ENCODE measurements around the gene EDRF1.

DNA sequence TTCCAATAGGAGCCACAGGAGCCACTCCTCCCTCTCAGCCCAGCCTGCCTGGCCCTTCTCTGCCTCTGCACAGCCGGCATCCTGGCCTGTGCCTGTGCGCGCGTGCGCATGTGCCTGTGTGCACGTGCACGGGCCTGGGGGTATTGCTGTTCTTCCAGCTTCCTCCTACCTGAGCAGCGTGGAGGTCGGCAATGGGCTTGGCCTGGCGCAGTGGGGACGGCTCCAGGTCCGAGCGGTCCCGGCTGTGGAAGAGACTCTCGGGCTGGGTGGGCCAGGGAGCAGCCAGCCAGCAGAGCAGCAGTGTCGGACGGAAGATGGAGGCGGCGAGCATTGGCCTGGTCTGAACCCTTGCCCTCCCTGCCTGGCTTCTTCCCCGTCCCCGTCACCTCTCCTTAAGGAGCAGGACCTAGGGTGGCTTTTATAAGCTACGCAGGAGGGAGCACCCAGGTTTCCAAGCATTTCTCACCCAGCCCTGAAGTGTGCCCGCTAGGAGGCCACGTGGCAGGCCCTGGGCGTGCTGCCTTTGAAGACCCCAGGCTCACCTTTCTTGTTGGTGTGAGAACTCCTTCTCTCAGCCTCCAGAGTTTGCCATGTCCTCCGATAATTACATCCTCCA, 56.1 kb downstream of the EDRF1 start, which contains the start of gene MMP21:
- TF ChIP-seq, protein P1, sequence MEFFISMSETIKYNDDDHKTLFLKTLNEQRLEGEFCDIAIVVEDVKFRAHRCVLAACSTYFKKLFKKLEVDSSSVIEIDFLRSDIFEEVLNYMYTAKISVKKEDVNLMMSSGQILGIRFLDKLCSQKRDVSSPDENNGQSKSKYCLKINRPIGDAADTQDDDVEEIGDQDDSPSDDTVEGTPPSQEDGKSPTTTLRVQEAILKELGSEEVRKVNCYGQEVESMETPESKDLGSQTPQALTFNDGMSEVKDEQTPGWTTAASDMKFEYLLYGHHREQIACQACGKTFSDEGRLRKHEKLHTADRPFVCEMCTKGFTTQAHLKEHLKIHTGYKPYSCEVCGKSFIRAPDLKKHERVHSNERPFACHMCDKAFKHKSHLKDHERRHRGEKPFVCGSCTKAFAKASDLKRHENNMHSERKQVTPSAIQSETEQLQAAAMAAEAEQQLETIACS (CRISPR knock-in tag; IDR thresholded peaks at IDR 0.05) = no peak
- TF ChIP-seq, protein P2, sequence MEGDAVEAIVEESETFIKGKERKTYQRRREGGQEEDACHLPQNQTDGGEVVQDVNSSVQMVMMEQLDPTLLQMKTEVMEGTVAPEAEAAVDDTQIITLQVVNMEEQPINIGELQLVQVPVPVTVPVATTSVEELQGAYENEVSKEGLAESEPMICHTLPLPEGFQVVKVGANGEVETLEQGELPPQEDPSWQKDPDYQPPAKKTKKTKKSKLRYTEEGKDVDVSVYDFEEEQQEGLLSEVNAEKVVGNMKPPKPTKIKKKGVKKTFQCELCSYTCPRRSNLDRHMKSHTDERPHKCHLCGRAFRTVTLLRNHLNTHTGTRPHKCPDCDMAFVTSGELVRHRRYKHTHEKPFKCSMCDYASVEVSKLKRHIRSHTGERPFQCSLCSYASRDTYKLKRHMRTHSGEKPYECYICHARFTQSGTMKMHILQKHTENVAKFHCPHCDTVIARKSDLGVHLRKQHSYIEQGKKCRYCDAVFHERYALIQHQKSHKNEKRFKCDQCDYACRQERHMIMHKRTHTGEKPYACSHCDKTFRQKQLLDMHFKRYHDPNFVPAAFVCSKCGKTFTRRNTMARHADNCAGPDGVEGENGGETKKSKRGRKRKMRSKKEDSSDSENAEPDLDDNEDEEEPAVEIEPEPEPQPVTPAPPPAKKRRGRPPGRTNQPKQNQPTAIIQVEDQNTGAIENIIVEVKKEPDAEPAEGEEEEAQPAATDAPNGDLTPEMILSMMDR (CRISPR knock-in tag; IDR thresholded peaks at IDR 0.05) = no peak
- TF ChIP-seq PHB2 (IDR thresholded peaks at IDR 0.05; ENCODE audit: partially characterized antibody) = no peak
- no peak for TF ChIP-seq SP4 (CRISPR knock-in tag; IDR thresholded peaks at IDR 0.05)
- TF ChIP-seq POLR2A (IDR thresholded peaks at IDR 0.05; ENCODE audit: insufficient read depth in 1 of 2, low read depth in 2 of 2, low read length in 2 of 2) = no peak
- TF ChIP-seq MYC (CRISPR knock-in tag; IDR thresholded peaks at IDR 0.05; ENCODE audit: borderline replicate concordance) = no peak
- TF ChIP-seq YEATS2 (CRISPR knock-in tag; IDR thresholded peaks at IDR 0.05; ENCODE audit: borderline replicate concordance) = no peak
- TF ChIP-seq JUND (CRISPR knock-in tag; IDR thresholded peaks at IDR 0.05) = no peak
- TF ChIP-seq MXD4 (CRISPR knock-in tag; IDR thresholded peaks at IDR 0.05) = no peak
- TF ChIP-seq, protein P3, sequence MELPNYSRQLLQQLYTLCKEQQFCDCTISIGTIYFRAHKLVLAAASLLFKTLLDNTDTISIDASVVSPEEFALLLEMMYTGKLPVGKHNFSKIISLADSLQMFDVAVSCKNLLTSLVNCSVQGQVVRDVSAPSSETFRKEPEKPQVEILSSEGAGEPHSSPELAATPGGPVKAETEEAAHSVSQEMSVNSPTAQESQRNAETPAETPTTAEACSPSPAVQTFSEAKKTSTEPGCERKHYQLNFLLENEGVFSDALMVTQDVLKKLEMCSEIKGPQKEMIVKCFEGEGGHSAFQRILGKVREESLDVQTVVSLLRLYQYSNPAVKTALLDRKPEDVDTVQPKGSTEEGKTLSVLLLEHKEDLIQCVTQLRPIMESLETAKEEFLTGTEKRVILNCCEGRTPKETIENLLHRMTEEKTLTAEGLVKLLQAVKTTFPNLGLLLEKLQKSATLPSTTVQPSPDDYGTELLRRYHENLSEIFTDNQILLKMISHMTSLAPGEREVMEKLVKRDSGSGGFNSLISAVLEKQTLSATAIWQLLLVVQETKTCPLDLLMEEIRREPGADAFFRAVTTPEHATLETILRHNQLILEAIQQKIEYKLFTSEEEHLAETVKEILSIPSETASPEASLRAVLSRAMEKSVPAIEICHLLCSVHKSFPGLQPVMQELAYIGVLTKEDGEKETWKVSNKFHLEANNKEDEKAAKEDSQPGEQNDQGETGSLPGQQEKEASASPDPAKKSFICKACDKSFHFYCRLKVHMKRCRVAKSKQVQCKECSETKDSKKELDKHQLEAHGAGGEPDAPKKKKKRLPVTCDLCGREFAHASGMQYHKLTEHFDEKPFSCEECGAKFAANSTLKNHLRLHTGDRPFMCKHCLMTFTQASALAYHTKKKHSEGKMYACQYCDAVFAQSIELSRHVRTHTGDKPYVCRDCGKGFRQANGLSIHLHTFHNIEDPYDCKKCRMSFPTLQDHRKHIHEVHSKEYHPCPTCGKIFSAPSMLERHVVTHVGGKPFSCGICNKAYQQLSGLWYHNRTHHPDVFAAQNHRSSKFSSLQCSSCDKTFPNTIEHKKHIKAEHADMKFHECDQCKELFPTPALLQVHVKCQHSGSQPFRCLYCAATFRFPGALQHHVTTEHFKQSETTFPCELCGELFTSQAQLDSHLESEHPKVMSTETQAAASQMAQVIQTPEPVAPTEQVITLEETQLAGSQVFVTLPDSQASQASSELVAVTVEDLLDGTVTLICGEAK (IDR thresholded peaks at IDR 0.05) = no peak
- TF ChIP-seq, protein P3 (CRISPR knock-in tag; IDR thresholded peaks at IDR 0.05) = no peak
- TF ChIP-seq, protein P4, sequence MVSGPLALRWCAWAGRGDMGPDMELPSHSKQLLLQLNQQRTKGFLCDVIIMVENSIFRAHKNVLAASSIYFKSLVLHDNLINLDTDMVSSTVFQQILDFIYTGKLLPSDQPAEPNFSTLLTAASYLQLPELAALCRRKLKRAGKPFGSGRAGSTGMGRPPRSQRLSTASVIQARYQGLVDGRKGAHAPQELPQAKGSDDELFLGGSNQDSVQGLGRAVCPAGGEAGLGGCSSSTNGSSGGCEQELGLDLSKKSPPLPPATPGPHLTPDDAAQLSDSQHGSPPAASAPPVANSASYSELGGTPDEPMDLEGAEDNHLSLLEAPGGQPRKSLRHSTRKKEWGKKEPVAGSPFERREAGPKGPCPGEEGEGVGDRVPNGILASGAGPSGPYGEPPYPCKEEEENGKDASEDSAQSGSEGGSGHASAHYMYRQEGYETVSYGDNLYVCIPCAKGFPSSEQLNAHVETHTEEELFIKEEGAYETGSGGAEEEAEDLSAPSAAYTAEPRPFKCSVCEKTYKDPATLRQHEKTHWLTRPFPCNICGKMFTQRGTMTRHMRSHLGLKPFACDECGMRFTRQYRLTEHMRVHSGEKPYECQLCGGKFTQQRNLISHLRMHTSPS (CRISPR knock-in tag; IDR thresholded peaks at IDR 0.05; ENCODE audit: low read depth) = no peak
- no peak for TF ChIP-seq GABPA (IDR thresholded peaks at IDR 0.05; ENCODE audit: low read depth, low read length)
- no peak for TF ChIP-seq GABPA (CRISPR knock-in tag; IDR thresholded peaks at IDR 0.05; ENCODE audit: low read depth)
- TF ChIP-seq, protein P5, sequence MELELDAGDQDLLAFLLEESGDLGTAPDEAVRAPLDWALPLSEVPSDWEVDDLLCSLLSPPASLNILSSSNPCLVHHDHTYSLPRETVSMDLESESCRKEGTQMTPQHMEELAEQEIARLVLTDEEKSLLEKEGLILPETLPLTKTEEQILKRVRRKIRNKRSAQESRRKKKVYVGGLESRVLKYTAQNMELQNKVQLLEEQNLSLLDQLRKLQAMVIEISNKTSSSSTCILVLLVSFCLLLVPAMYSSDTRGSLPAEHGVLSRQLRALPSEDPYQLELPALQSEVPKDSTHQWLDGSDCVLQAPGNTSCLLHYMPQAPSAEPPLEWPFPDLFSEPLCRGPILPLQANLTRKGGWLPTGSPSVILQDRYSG (CRISPR knock-in tag; IDR thresholded peaks at IDR 0.05) = no peak

Measured in HepG2 (cell line).